Erythroblast (primary cell): Measurements from ENCODE around the gene HSF5.

Source experiments
- GATA1 ChIP-seq: IDR thresholded peaks from 2 replicates; pipeline ENCODE4 v1.6.1; 2011; ENCODE audit warnings: low read depth, mild to moderate bottlenecking, control low read depth, low read length, moderate library complexity
- POLR2A ChIP-seq: IDR thresholded peaks from 2 replicates; pipeline ENCODE4 v1.6.1; 2011; ENCODE audit warnings: mild to moderate bottlenecking, low read length

GRCh38 chr17:58488428-58488890, 251 bp upstream of the HSF5 start:
- no peak for TF ChIP-seq POLR2A
- no peak for TF ChIP-seq GATA1
